Tibial artery (tissue), 4 donors: ENCODE data around the gene SCN5A.
A peak's percentile ranks its signal among the peaks of the same experiment; 100 is the strongest.

Source experiments
- DNase-seq, 2 donors: peaks; one replicate each; pipeline ENCODE4 v3.0.0-alpha.2; 2019
- H3K27ac ChIP-seq, 2 donors: fragments of 200-600 bp; sonication (generic) in 1 of 2; 1 replicate in 1 of 2; 2 replicates in 1 of 2; pipeline ENCODE4 v1.5.1; 2018 to 2019; ENCODE audit warnings: mild to moderate bottlenecking in 1 of 2
- H3K27me3 ChIP-seq, 2 donors: fragments of 200-600 bp; sonication (generic) in 1 of 2; one replicate each; pipeline versions ENCODE4 v1.5.1 to v1.6.0; 2016 to 2019
- H3K36me3 ChIP-seq, 3 donors: fragments of 200-600 bp; sonication (generic) in 2 of 3; one replicate each; pipeline ENCODE4 v1.5.1; 2016 to 2019; ENCODE audit warnings: mild to moderate bottlenecking in 2 of 3
- H3K4me1 ChIP-seq, 4 donors: fragments of 200-600 bp; sonication (generic) in 2 of 4; 1 replicate in 3 of 4; 2 replicates in 1 of 4; pipeline ENCODE4 v1.5.1; 2016 to 2019
- H3K4me3 ChIP-seq, 2 donors: fragments of 200-600 bp; sonication (generic) in 1 of 2; 1 replicate in 1 of 2; 2 replicates in 1 of 2; pipeline ENCODE4 v1.5.1; 2018 to 2019; ENCODE audit warnings: mild to moderate bottlenecking in 2 of 2
- H3K9me3 ChIP-seq, 3 donors: fragments of 200-600 bp; sonication (generic) in 1 of 3; one replicate each; pipeline ENCODE4 v1.5.1; 2016 to 2019
- intact Hi-C: fragments of 100-400 bp; cut with DNase I; formaldehyde crosslinking; loops from one replicate; pipeline ENCODE4 v1.15.0; 2023; ENCODE audit warnings: low total_unique reads
- TF ChIP-seq, protein P1 (sequence below), 2 experiments: fragments of 200-600 bp in 1 of 2; fragments of 450-650 bp in 1 of 2; IDR thresholded peaks; one replicate each; pipeline ENCODE4 v1.5.1; 2017 to 2019; ENCODE audit warnings: antibody characterized with exemption in 2 of 2, mild to moderate bottlenecking in 1 of 2, moderate library complexity in 1 of 2

The SCN5A gene

DNA sequence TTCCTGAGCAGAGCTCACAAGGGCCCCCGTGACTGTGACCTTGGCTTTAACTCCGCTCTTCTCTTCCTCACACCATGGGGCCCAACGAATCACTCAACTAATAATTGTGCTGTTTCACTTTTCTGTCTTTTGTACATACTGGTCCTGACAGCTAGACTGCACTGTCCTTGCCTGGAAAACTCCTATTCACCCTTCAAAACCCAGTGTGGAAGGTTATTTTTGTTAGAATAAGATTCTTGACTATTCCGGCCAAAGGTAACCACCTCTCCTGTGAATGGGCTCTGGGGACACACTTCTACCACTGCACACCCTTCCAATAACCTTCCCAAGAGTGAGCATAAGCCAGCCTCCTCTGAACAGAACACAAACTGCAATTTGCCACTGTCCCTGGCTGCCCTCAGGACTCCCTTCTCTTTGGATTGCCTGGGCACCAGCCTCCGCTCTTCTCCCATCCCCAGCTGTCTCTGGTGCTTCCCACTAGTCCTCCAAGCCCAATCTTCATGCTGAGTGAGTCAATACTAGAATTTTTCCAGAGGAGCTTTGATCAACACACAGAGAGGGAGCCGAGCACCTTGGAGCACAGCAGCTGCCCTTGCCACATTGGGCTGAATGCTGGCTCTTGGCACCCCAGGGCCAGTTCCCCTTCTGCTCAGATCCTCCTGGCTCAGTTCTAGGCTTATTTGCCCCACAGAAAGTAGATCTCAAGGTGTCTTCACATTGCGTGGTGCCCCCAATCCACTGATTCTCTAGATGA is 2.1 kb downstream of the SCN5A start:
- TF ChIP-seq, protein P1, sequence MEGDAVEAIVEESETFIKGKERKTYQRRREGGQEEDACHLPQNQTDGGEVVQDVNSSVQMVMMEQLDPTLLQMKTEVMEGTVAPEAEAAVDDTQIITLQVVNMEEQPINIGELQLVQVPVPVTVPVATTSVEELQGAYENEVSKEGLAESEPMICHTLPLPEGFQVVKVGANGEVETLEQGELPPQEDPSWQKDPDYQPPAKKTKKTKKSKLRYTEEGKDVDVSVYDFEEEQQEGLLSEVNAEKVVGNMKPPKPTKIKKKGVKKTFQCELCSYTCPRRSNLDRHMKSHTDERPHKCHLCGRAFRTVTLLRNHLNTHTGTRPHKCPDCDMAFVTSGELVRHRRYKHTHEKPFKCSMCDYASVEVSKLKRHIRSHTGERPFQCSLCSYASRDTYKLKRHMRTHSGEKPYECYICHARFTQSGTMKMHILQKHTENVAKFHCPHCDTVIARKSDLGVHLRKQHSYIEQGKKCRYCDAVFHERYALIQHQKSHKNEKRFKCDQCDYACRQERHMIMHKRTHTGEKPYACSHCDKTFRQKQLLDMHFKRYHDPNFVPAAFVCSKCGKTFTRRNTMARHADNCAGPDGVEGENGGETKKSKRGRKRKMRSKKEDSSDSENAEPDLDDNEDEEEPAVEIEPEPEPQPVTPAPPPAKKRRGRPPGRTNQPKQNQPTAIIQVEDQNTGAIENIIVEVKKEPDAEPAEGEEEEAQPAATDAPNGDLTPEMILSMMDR (IDR thresholded peaks at IDR 0.05), result no peak
- intact Hi-C loops, result no loop called here
- Histone ChIP-seq H3K27me3 (peaks cover 0 to 41% of the 10 kb centered on the region in 2 donors), H3K9me3 (no peaks in the 10 kb centered on the region), H3K4me1 (peaks cover 0 to 26% (median 18%) of the 10 kb centered on the region in 4 donors), H3K4me3 (no peak overlapping the region), H3K27ac (no peak overlapping the region), H3K36me3 (no peaks in the 10 kb centered on the region)
- DNase-seq, result no peak

DNA sequence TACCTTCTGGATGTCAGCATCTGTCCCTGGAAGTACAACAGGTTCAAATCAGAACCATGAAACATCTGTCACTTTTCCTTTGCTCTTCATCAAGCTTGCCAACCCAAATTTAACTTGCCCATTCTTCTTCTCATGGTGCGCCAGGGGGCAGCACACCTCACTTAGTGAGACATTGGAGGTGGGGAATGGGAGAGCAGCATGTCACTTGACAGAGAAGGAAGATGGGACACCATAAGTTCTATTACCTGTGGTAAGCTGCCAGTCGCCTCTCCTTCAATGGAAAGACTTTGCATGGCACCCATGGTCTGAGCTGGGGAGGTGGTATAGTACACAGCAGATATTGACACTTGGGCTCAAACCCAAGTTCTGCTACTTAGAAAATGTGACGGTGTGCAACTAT is 2.9 kb downstream of the SCN5A start:
- Histone ChIP-seq H3K4me3 (no peak overlapping the region), H3K27me3 (peaks cover 0 to 40% of the 10 kb centered on the region in 2 donors), H3K27ac (no peak overlapping the region), H3K4me1 (peaks cover 0 to 26% (median 18%) of the 10 kb centered on the region in 4 donors), H3K9me3 (no peaks in the 10 kb centered on the region), H3K36me3 (no peaks in the 10 kb centered on the region)
- peak in 1 of 2 donors; percentile 29 for DNase-seq
- TF ChIP-seq, protein P1 (IDR thresholded peaks at IDR 0.05), result no peak
- intact Hi-C loops, result no loop called here

DNA sequence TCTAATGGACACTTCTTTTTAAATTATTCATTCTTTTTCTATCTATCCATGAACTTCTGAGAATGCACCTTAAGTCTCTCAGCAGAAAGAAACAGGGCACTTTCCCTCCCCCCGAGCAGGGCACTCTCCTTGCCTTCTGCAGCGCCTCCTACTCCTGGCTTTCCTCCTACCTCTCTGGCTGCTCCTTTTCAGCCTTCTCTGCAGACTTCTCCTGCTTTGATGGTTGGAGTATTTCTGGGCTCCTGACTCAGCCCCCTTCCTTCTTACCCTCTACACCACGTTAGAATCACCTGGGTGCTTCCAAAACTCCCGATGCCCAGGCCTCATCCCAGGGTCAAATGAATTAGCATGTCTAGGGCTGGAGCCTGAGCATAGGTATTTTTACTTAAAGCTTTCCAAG is 3.4 kb downstream of the SCN5A start:
- Histone ChIP-seq H3K4me3 (no peak overlapping the region), H3K4me1 (peaks cover 0 to 24% (median 17%) of the 10 kb centered on the region in 4 donors), H3K9me3 (no peaks in the 10 kb centered on the region), H3K27me3 (peaks cover 0 to 41% of the 10 kb centered on the region in 2 donors), H3K27ac (no peak overlapping the region), H3K36me3 (no peaks in the 10 kb centered on the region)
- intact Hi-C loops, result no loop called here
- peak in 1 of 2 donors; percentile 21 for DNase-seq
- TF ChIP-seq, protein P1 (IDR thresholded peaks at IDR 0.05), result no peak

DNA sequence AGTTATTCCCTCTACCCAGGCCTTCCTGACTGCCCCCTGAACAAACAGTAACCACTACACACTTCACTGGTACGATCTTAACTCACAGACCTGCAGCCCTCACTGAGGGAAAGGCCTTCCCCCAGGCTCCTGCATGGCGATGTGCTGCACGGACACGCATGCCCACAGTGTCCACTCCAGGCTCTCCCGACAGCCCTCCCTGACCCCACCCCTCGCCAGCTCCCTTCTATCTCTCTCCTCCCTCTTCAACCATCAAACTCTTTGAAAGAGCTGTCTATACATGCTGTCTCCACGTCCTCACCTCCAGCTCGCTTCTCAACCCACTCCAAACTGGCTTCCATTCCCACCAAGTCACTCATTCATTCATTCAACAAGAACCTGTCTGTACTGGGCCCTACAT is 3.9 kb downstream of the SCN5A start:
- peaks cover 0 to 19% (median 15%) of the 10 kb centered on the region in 4 donors for H3K4me1 ChIP-seq
- H3K36me3 ChIP-seq, result no peaks in the 10 kb centered on the region
- no peaks in the 10 kb centered on the region for H3K9me3 ChIP-seq
- H3K4me3 ChIP-seq, result no peak overlapping the region
- H3K27ac ChIP-seq, result no peak overlapping the region
- no peak for DNase-seq
- TF ChIP-seq, protein P1 (IDR thresholded peaks at IDR 0.05), result no peak
- intact Hi-C loops, result no loop called here
- peaks cover 0 to 41% of the 10 kb centered on the region in 2 donors for H3K27me3 ChIP-seq

DNA sequence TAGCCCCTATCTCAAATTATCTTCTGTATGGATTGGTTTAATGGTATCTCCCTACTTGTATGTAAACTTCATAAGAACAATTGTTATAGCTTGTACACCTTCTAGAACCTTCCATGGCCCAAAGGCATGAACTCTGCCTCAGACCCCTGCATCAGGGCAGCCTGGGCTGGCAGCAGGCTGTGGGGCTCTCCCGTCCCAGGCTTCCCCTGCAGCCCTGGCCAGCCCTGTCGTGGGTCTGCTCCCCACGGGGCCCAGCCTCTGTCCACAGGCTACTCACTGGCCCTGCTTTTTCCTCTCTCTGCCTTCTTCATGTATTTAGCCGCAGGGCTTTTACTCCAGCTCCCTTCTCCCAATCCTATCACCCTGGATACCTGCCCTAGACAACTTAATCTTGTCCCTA is 4.4 kb downstream of the SCN5A start:
- DNase-seq, result peak in 1 of 2 donors; percentile 45
- intact Hi-C loops, result no loop called here
- Histone ChIP-seq H3K27me3 (peaks cover 0 to 41% of the 10 kb centered on the region in 2 donors), H3K4me1 (peaks cover 0 to 17% (median 14%) of the 10 kb centered on the region in 4 donors), H3K4me3 (no peak overlapping the region), H3K27ac (no peak overlapping the region), H3K9me3 (no peaks in the 10 kb centered on the region), H3K36me3 (no peaks in the 10 kb centered on the region)
- TF ChIP-seq, protein P1 (IDR thresholded peaks at IDR 0.05), result no peak
